ENCODE measurements around the gene PROC. TPM values are rescaled to one million over a fixed set of nuclear protein-coding genes. Genes with fewer than 3 reads are reported as not detected.

PROC gene
- total and polyA plus RNA-seq, 8 donors = 0.50 to 4.6 (median 3.7) TPM; not detected in 1

DNA sequence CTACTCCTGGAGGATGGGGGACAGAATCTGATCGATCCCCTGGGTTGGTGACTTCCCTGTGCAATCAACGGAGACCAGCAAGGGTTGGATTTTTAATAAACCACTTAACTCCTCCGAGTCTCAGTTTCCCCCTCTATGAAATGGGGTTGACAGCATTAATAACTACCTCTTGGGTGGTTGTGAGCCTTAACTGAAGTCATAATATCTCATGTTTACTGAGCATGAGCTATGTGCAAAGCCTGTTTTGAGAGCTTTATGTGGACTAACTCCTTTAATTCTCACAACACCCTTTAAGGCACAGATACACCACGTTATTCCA, 844 bp downstream of the PROC start:
- no peak for DNase-seq
- H3K27ac ChIP-seq = no peak overlapping the region
- H3K4me1 ChIP-seq = peaks cover 11 to 38% of the 10 kb centered on the region in 2 donors
- peaks cover 19 to 54% of the 10 kb centered on the region in 2 donors for H3K27me3 ChIP-seq
- H3K4me3 ChIP-seq = no peak overlapping the region
- H3K36me3 ChIP-seq = no peaks in the 10 kb centered on the region
- no peak for ATAC-seq
- intact Hi-C loops (cut with DNase I) = no loop called here
- no peaks in the 10 kb centered on the region for H3K9me3 ChIP-seq
- no peak for TF ChIP-seq CTCF (IDR thresholded peaks at IDR 0.05)

DNA sequence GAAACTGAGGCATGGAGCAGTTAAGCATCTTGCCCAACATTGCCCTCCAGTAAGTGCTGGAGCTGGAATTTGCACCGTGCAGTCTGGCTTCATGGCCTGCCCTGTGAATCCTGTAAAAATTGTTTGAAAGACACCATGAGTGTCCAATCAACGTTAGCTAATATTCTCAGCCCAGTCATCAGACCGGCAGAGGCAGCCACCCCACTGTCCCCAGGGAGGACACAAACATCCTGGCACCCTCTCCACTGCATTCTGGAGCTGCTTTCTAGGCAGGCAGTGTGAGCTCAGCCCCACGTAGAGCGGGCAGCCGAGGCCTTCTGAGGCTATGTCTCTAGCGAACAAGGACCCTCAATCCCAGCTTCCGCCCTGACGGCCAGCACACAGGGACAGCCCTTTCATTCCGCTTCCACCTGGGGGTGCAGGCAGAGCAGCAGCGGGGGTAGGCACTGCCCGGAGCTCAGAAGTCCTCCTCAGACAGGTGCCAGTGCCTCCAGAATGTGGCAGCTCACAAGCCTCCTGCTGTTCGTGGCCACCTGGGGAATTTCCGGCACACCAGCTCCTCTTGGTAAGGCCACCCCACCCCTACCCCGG, 1.3 kb downstream of the PROC start:
- intact Hi-C loops (cut with DNase I) = no loop called here
- no peak for ATAC-seq
- no peak for TF ChIP-seq CTCF (IDR thresholded peaks at IDR 0.05)

GRCh38 chr2:127420039-127420864, 2.0 kb downstream of the PROC start:
- Histone ChIP-seq H3K27me3 (peaks cover 19 to 61% of the 10 kb centered on the region in 2 donors), H3K4me3 (no peak overlapping the region), H3K36me3 (no peaks in the 10 kb centered on the region), H3K27ac (no peak overlapping the region), H3K9me3 (no peaks in the 10 kb centered on the region), H3K4me1 (peaks cover 11 to 33% of the 10 kb centered on the region in 2 donors)
- TF ChIP-seq CTCF (IDR thresholded peaks at IDR 0.05) = no peak
- DNase-seq = no peak
- ATAC-seq = no peak
- intact Hi-C loops (cut with DNase I) = no loop called here

More for the DNA sequence above, 1.3 kb downstream of the PROC start:
- no peak for DNase-seq
- Histone ChIP-seq H3K36me3 (no peaks in the 10 kb centered on the region), H3K4me3 (no peak overlapping the region), H3K4me1 (peaks cover 11 to 34% of the 10 kb centered on the region in 2 donors), H3K27ac (no peak overlapping the region), H3K9me3 (no peaks in the 10 kb centered on the region), H3K27me3 (peaks cover 19 to 59% of the 10 kb centered on the region in 2 donors)

DNA sequence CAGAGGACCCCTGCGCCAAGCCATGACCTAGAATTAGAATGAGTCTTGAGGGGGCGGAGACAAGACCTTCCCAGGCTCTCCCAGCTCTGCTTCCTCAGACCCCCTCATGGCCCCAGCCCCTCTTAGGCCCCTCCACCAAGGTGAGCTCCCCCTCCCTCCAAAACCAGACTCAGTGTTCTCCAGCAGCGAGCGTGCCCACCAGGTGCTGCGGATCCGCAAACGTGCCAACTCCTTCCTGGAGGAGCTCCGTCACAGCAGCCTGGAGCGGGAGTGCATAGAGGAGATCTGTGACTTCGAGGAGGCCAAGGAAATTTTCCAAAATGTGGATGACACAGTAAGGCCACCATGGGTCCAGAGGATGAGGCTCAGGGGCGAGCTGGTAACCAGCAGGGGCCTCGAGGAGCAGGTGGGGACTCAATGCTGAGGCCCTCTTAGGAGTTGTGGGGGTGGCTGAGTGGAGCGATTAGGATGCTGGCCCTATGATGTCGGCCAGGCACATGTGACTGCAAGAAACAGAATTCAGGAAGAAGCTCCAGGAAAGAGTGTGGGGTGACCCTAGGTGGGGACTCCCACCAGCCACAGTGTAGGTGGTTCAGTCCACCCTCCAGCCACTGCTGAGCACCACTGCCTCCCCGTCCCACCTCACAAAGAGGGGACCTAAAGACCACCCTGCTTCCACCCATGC, 3.0 kb downstream of the PROC start:
- intact Hi-C loops (cut with DNase I) = no loop called here
- Histone ChIP-seq H3K27me3 (peaks cover 19 to 53% of the 10 kb centered on the region in 2 donors), H3K4me1 (peaks cover 11 to 23% of the 10 kb centered on the region in 2 donors), H3K4me3 (no peak overlapping the region), H3K36me3 (no peaks in the 10 kb centered on the region), H3K27ac (no peak overlapping the region), H3K9me3 (no peaks in the 10 kb centered on the region)
- no peak for DNase-seq
- no peak for ATAC-seq
- TF ChIP-seq CTCF (IDR thresholded peaks at IDR 0.05) = no peak
